Subcutaneous adipose tissue (tissue), 4 donors: ENCODE results near the gene STXBP5. TPM values are rescaled to one million over a fixed set of nuclear protein-coding genes. Genes with fewer than 3 reads are reported as not detected.

Source experiments
- CTCF ChIP-seq: fragments of 450-650 bp; IDR thresholded peaks from one replicate; pipeline ENCODE4 v1.5.1; 2016; ENCODE audit warnings: low read depth, mild to moderate bottlenecking, control low read depth, antibody characterized with exemption, moderate library complexity
- total RNA-seq, 4 donors: library from RNA; depleted of rRNA; stranded (reverse); fragments of >200 nt; gene quantifications; one replicate each; pipeline ENCODE4 v1.1.0, GENCODE V29; 2016

The STXBP5 gene
- total RNA-seq, 4 donors from 2014 or later, result 21.3 to 31.3 (median 25.7) TPM

GRCh38 chr6:147220345-147220744 lies 16.1 kb downstream of the STXBP5 start:
- TF ChIP-seq CTCF, result no peak

GRCh38 chr6:147221739-147222138 lies 17.5 kb downstream of the STXBP5 start:
- TF ChIP-seq CTCF, result no peak

GRCh38 chr6:147222160-147222838 lies 18.1 kb downstream of the STXBP5 start:
- no peak for TF ChIP-seq CTCF

GRCh38 chr6:147223736-147224135 lies 19.5 kb downstream of the STXBP5 start:
- no peak for TF ChIP-seq CTCF

GRCh38 chr6:147226163-147226724 lies 22.0 kb downstream of the STXBP5 start:
- no peak for TF ChIP-seq CTCF

- TF ChIP-seq CTCF, result no peak
Measured at GRCh38 chr6:147226877-147227276, 22.7 kb downstream of the STXBP5 start.

GRCh38 chr6:147227770-147228320 lies 23.6 kb downstream of the STXBP5 start:
- TF ChIP-seq CTCF, result no peak
